ENCODE results near the gene ARID1B. TPM values are rescaled to one million over a fixed set of nuclear protein-coding genes. Genes with fewer than 3 reads are reported as not detected.

ARID1B gene
- total RNA-seq, 4 donors from 2014 or later: 70.5 to 135 (median 78.2) TPM

DNA sequence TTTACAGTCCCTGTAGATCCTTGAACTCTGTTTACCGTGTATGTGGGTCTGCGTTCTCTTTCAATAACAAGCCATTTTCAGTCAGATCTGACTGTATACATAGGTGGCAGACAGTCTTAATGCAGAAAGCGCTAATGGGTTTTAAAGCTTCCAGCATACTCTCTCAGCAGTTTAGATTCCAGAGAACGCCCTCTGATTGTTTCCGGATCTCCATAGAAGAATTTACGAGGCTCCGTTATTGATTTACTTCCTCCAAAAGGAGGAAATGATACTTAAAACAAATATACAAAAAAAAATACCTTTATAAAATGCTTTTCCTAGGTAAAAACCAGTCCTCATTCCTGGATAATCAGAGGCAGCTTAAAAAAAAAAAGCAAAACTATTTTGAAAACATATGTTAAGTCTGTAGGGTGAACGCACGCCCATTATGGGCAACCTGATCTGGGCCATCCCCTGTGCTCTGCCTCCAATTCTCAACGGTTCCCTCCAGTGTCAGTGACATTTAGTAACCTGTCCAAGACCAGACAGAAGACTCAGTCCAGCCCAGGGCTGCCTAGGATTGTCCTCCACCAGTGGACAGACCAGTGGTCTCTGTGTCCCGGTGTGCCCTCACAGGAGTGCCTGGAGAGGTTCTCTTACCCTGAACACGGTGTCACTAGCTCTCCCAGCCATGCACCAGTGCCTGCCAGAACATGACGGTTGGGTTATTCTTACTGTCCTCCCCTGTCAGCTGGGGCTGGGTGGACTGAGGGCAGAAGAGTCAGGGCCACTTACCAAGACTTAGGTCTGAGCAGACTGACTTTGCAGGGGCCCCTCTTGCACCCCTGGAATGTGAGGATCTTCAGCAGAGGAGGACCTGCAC lies 217.3 kb downstream of the ARID1B start:
- ATAC-seq (ENCODE audit: low FRiP score): no peak
- TF ChIP-seq, protein P1, sequence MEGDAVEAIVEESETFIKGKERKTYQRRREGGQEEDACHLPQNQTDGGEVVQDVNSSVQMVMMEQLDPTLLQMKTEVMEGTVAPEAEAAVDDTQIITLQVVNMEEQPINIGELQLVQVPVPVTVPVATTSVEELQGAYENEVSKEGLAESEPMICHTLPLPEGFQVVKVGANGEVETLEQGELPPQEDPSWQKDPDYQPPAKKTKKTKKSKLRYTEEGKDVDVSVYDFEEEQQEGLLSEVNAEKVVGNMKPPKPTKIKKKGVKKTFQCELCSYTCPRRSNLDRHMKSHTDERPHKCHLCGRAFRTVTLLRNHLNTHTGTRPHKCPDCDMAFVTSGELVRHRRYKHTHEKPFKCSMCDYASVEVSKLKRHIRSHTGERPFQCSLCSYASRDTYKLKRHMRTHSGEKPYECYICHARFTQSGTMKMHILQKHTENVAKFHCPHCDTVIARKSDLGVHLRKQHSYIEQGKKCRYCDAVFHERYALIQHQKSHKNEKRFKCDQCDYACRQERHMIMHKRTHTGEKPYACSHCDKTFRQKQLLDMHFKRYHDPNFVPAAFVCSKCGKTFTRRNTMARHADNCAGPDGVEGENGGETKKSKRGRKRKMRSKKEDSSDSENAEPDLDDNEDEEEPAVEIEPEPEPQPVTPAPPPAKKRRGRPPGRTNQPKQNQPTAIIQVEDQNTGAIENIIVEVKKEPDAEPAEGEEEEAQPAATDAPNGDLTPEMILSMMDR (IDR thresholded peaks at IDR 0.05): no peak
- DNase-seq (ENCODE audit: low spot score): no peak

DNA sequence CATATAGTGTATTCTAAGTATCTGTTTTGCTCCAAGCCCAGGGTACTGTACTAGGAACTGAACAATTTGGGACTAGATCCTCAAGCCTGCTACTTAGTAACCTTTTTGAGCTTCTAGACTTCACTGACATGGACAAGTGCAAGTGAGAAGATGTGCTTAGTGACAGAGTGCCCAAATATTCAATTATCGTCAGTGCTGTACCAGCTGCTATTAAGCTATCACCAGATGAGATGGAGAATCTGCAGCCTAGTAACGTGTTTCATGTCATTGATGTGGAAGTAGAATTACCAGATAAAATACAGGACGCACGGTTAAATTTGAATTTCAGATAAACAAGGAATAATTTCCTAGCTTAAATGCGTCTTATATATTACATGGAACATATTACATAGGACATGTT lies 218.3 kb downstream of the ARID1B start:
- TF ChIP-seq, protein P1 (IDR thresholded peaks at IDR 0.05): no peak
- DNase-seq (ENCODE audit: low spot score) (no peak), ATAC-seq (ENCODE audit: low FRiP score) (no peak)

- TF ChIP-seq, protein P1 (IDR thresholded peaks at IDR 0.05): no peak
- no peak for DNase-seq (ENCODE audit: low spot score)
- ATAC-seq (ENCODE audit: low FRiP score): no peak
These were observed 219.1 kb downstream of the ARID1B start for GRCh38 chr6:156996265-156996664.

DNA sequence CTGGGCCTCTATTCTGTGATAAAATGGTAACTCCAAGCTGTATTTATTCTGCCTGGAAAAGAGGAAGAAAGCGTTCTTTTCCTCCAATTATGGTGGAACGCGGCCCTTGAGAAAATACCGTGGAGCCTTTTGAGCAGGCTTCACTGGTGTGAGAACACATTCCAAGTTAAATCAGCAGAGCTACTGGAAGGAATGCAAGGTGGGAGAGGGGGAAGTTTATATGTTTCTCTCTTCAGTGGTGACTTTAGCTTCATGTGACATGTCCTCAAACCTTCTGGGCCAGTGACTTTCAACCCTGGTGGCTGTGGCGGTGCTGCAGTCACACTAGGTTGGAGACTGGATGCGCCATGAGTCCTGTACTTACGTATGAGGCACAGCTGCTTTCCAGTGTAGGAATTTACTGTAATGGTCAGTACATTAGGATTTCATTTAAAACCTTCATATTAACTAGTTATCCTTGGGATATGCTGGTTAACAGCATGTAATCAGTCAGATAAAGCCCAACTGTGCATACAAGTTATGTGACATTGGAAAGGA lies 221.7 kb downstream of the ARID1B start:
- ATAC-seq (ENCODE audit: low FRiP score) (no peak), DNase-seq (ENCODE audit: low spot score) (no peak)

DNA sequence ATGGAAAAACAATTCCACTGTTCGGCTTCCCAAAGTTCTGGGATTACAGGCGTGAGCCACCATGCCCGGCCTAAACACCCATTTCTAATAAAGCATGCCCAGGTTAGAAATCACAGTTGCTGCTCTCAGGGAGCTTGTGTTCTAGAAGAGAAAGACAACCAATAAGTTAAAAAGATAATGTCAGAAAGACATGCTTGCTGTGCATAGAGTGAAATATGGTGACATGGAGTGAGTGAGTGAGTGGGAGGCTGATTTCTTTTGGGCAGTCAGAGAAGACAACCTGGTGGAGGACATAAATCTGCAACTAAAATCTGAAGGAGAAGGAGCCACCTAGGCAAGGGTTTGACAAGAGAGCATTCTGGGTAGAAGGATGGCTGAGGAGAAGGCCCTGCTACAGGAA lies 222.6 kb downstream of the ARID1B start:
- DNase-seq (ENCODE audit: low spot score): no peak
- no peak for ATAC-seq (ENCODE audit: low FRiP score)
- TF ChIP-seq, protein P1 (IDR thresholded peaks at IDR 0.05): no peak

More for the DNA sequence above, 221.7 kb downstream of the ARID1B start:
- TF ChIP-seq, protein P1 (IDR thresholded peaks at IDR 0.05): no peak

DNA sequence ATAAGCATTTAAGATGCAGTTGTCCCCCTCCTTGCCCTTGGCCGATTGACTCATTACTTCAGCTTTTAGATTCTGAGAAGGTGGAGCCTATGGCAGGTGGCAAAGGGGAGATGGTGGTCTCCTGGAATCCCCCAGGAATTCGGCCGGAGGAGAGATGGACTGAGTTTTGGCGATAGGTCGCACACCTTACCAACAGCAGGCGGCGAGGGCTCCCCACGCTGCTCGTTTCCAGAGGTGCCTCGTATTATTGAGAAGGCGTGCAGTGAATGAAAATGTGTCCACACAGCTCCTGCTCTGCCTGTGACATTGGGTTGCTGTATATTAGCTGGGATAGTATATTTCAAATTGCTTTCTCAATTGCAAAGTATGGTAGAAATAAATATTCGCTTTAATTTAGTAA lies 224.5 kb downstream of the ARID1B start:
- ATAC-seq (ENCODE audit: low FRiP score): no peak
- TF ChIP-seq, protein P1 (IDR thresholded peaks at IDR 0.05): no peak
- no peak for DNase-seq (ENCODE audit: low spot score)

DNA sequence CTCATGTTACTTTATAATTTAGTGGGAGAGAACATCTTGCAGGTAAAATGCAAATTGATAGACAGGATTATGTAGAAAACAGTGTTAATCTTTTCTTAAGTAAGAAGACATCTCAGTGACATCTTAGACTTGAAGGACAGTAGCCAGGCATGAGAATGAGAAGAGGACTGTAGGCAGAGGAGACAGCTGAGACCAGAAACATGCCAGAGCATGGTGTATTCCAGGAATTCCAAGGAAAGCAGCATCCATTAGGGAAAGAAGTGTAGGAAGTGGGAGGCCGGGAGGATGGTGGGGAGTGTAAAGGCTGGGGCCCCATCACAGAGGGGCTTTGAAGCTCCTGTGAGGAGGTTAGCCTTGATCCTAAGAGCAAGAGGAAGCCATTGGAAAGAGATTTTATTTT lies 225.6 kb downstream of the ARID1B start:
- DNase-seq (ENCODE audit: low spot score): no peak
- no peak for ATAC-seq (ENCODE audit: low FRiP score)
- TF ChIP-seq, protein P1 (IDR thresholded peaks at IDR 0.05): no peak
